PC-9 (cell line): ENCODE measurements around the gene CACNA1D. TPM values are rescaled to one million over a fixed set of nuclear protein-coding genes. Genes with fewer than 3 reads are reported as not detected.

Source experiments
- BruUV-seq: library from RNA; stranded (reverse); fragments of 400-500 nt; replicated peaks from 2 replicates; lab custom pipeline; 2021; lab: Mats Ljungman, UMichigan
- CTCF ChIA-PET: fragments of 300-600 bp; sonication (Branson Sonifier 250); formaldehyde crosslinking; loops from one replicate; lab custom pipeline; 2022; ENCODE audit warnings: antibody characterized with exemption; lab: Charles Lee
- POLR2A ChIA-PET: fragments of 300-600 bp; sonication (Branson Sonifier 250); formaldehyde crosslinking; loops from one replicate; lab custom pipeline; 2022; ENCODE audit warnings: antibody characterized with exemption; ENCODE audit not compliant: unreplicated experiment; lab: Charles Lee
- DNase-seq, 2 experiments: peaks; one replicate each; pipeline versions ENCODE4 v3.0.0 to v3.0.0-alpha.2; 2015 to 2022; ENCODE audit warnings: mixed read lengths in 1 of 2
- H2AFZ ChIP-seq: fragments of 200-600 bp; sonication (generic); 2 replicates; pipeline ENCODE4 v1.8.1; 2017; ENCODE audit warnings: antibody characterized with exemption
- H3F3A ChIP-seq: fragments of 200-600 bp; sonication (generic); 2 replicates; pipeline ENCODE4 v1.8.1; 2017; ENCODE audit warnings: antibody characterized with exemption, mild to moderate bottlenecking, low read depth; ENCODE audit not compliant: insufficient read depth
- H3K27ac ChIP-seq: fragments of 200-600 bp; sonication (generic); 2 replicates; pipeline ENCODE4 v1.6.1; 2016; ENCODE audit warnings: mixed run types
- H3K27me3 ChIP-seq: fragments of 200-600 bp; sonication (generic); 2 replicates; pipeline ENCODE4 v1.6.1; 2016; ENCODE audit warnings: low read depth, mixed run types; ENCODE audit not compliant: insufficient read depth
- H3K36me3 ChIP-seq: fragments of 200-600 bp; sonication (generic); 2 replicates; pipeline ENCODE4 v1.6.1; 2016; ENCODE audit warnings: low read depth, mixed run types
- H3K4me1 ChIP-seq: fragments of 200-600 bp; sonication (generic); replicated peaks from 2 replicates; pipeline ENCODE4 v1.6.1; 2016; ENCODE audit warnings: mixed run types; ENCODE audit not compliant: insufficient read depth
- H3K4me2 ChIP-seq: fragments of 200-600 bp; sonication (generic); 2 replicates; pipeline ENCODE4 v1.6.1; 2017; ENCODE audit warnings: mixed run types
- H3K4me3 ChIP-seq: fragments of 200-600 bp; sonication (generic); 2 replicates; pipeline ENCODE4 v1.6.1; 2016; ENCODE audit warnings: mixed run types
- H3K79me2 ChIP-seq: fragments of 200-600 bp; sonication (generic); 2 replicates; pipeline ENCODE4 v1.6.1; 2017; ENCODE audit warnings: low read depth, mixed run types
- H3K9me2 ChIP-seq: fragments of 200-600 bp; sonication (generic); 2 replicates; pipeline ENCODE4 v1.8.1; 2017; ENCODE audit warnings: mild to moderate bottlenecking; ENCODE audit not compliant: insufficient read depth
- H3K9me3 ChIP-seq: fragments of 200-600 bp; sonication (generic); 2 replicates; pipeline ENCODE4 v1.8.1; 2016; ENCODE audit warnings: low read depth; ENCODE audit not compliant: insufficient read depth
- H4K20me1 ChIP-seq: fragments of 200-600 bp; sonication (generic); 2 replicates; pipeline ENCODE4 v1.8.1; 2017; ENCODE audit not compliant: insufficient read depth
- EZH2 ChIP-seq: fragments of 200-600 bp; sonication (generic); IDR thresholded peaks from 2 replicates; pipeline ENCODE4 v1.8.0; 2017; ENCODE audit warnings: antibody characterized with exemption, low read depth
- intact Hi-C: fragments of 100-400 bp; cut with micrococcal nuclease; formaldehyde crosslinking; loops from one replicate; pipeline ENCODE4 v1.10.0; 2022; ENCODE audit not compliant: unreplicated experiment
- total RNA-seq: library from RNA; stranded (reverse); gene quantifications from 2 replicates; pipeline ENCODE4 v1.2.3, GENCODE V29; 2021
- TF ChIP-seq, protein P1 (sequence below): fragments of 200-600 bp; sonication (generic); conservative IDR thresholded peaks from 2 replicates; pipeline ENCODE4 v1.6.1; 2017; ENCODE audit warnings: mixed run types, antibody characterized with exemption, mild to moderate bottlenecking, moderate library complexity

The CACNA1D gene
- total RNA-seq, 1 experiment from 2014 or later: not detected

DNA sequence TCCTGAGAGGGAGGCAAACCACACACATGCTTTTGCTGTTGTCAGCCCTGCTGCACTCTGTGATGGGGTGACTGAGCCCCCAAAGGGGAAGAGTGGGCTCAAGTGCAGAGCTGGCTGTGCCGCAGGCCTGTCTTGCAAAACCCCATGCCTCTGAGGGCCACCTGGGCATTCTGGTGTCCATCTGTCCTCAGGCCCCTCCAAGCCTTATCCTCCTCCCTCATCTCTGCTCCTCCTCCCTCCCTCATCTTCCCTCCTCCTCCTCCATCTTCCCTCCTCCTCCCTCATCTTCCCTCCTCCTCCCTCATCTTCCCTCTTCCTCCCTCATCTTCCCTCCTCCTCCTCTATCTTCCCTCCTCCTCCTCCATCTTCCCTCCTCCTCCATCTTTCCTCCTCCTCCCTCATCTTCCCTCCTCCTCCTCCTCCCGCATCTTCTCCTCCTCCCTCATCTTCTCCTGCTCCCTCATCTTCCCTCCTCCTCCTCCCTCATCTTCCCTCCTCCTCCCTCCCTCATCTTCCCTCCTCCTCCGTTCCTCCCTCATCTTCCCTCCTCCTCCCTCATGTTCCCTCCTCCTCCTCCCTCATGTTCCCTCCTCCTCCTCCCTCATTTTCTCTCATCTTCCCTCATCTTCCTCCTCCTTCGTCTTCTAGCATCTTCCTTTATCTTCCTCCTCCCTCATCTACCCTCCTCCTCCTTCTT, 311.2 kb downstream of the CACNA1D start:
- H2AFZ ChIP-seq: no peak overlapping the region
- H3F3A ChIP-seq: no peaks in the 10 kb centered on the region
- no peak overlapping the region for H3K27ac ChIP-seq
- intact Hi-C loops: no loop called here
- no peak for DNase-seq
- TF ChIP-seq, protein P1, sequence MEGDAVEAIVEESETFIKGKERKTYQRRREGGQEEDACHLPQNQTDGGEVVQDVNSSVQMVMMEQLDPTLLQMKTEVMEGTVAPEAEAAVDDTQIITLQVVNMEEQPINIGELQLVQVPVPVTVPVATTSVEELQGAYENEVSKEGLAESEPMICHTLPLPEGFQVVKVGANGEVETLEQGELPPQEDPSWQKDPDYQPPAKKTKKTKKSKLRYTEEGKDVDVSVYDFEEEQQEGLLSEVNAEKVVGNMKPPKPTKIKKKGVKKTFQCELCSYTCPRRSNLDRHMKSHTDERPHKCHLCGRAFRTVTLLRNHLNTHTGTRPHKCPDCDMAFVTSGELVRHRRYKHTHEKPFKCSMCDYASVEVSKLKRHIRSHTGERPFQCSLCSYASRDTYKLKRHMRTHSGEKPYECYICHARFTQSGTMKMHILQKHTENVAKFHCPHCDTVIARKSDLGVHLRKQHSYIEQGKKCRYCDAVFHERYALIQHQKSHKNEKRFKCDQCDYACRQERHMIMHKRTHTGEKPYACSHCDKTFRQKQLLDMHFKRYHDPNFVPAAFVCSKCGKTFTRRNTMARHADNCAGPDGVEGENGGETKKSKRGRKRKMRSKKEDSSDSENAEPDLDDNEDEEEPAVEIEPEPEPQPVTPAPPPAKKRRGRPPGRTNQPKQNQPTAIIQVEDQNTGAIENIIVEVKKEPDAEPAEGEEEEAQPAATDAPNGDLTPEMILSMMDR: no peak
- no peak for TF ChIP-seq EZH2
- no peaks in the 10 kb centered on the region for H3K36me3 ChIP-seq
- ChIA-PET CTCF (no interaction called here), POLR2A (no interaction called here)
- H3K9me2 ChIP-seq: no peaks in the 10 kb centered on the region
- H3K79me2 ChIP-seq: no peaks in the 10 kb centered on the region
- peaks cover 97% of the 10 kb centered on the region for H3K27me3 ChIP-seq
- H3K4me2 ChIP-seq: no peak overlapping the region
- no peaks in the 10 kb centered on the region for H4K20me1 ChIP-seq
- H3K4me1 ChIP-seq: no peaks in the 10 kb centered on the region
- no peak overlapping the region for H3K4me3 ChIP-seq
- no peaks in the 10 kb centered on the region for H3K9me3 ChIP-seq
- BruUV-seq: no TSS peak

DNA sequence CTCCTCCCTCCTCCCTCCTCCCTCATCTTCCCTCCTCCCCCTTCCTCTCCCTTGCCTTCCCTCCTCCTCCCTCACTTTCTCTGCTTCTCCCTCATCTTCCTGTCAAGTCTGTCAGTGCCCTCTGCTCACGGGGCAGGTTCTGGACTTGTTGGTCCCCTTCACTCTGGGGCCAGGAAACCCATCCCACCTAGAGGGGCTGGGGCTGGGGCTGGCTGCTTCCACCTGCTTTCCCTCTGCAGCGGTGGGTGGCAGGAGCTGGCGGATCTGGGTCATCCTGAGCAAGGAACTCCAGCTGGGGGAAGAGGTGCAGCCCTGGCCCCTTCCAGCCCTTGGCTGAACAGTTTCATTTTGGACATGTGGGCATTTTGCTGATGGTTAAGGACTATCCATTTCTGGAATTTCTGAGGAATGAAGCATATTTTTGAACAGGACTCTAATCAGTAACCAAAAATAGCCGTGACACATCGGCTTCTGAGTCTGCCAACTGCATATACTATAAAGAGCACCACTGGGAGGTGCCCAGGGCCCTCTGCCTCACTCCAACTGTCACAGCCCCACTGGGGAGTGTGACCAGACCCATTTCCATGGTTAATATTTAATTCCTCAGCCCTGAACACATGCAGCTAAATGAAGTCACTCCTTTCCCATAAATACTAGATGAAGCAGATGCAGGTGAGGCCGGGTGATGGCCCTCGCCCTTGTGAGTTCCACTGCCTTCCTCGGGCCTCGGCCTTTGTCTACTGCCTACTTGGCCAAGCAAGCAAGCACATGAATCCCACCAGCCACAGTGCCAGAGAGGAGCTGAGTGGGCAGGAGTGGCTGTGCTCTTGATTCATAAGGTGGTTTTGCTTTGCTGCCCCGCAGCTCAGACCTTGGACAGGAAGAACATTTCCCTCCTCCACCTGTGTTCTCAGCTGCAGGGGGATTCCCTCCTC, 312.0 kb downstream of the CACNA1D start:
- no peak for DNase-seq
- H3K27me3 ChIP-seq: peaks cover 97% of the 10 kb centered on the region
- H3K9me3 ChIP-seq: no peaks in the 10 kb centered on the region
- H3K36me3 ChIP-seq: no peaks in the 10 kb centered on the region
- H3K4me2 ChIP-seq: no peak overlapping the region
- no peaks in the 10 kb centered on the region for H3K4me1 ChIP-seq
- TF ChIP-seq, protein P1: no peak
- no peak for TF ChIP-seq EZH2
- no peak overlapping the region for H2AFZ ChIP-seq
- no peaks in the 10 kb centered on the region for H3F3A ChIP-seq
- H3K4me3 ChIP-seq: no peak overlapping the region
- intact Hi-C loops: no loop called here
- POLR2A ChIA-PET: no interaction called here
- H3K9me2 ChIP-seq: no peaks in the 10 kb centered on the region
- no TSS peak for BruUV-seq
- CTCF ChIA-PET: no interaction called here
- H4K20me1 ChIP-seq: no peaks in the 10 kb centered on the region
- H3K27ac ChIP-seq: no peak overlapping the region
- no peaks in the 10 kb centered on the region for H3K79me2 ChIP-seq

GRCh38 chr3:53807117-53807810, 312.9 kb downstream of the CACNA1D start:
- CTCF ChIA-PET: no interaction called here
- H2AFZ ChIP-seq: no peak overlapping the region
- no peaks in the 10 kb centered on the region for H3K79me2 ChIP-seq
- H3K4me3 ChIP-seq: no peak overlapping the region
- intact Hi-C loops: no loop called here
- peaks cover 97% of the 10 kb centered on the region for H3K27me3 ChIP-seq
- H3F3A ChIP-seq: no peaks in the 10 kb centered on the region
- H3K9me3 ChIP-seq: no peaks in the 10 kb centered on the region
- no peaks in the 10 kb centered on the region for H3K36me3 ChIP-seq
- no peak for DNase-seq
- H3K9me2 ChIP-seq: no peaks in the 10 kb centered on the region
- H3K4me1 ChIP-seq: no peaks in the 10 kb centered on the region
- POLR2A ChIA-PET: no interaction called here
- H4K20me1 ChIP-seq: no peaks in the 10 kb centered on the region
- BruUV-seq: no TSS peak
- TF ChIP-seq, protein P1: no peak
- no peak for TF ChIP-seq EZH2
- H3K27ac ChIP-seq: no peak overlapping the region
- H3K4me2 ChIP-seq: no peak overlapping the region
